NCI-H128 (cell line): ENCODE data around the gene MBLAC2.

Source experiments
- DNase-seq: peaks from one replicate; lab custom pipeline; 2025; ENCODE audit not compliant: unreplicated experiment; lab: John Stamatoyannopoulos, UW

The MBLAC2 gene

DNA sequence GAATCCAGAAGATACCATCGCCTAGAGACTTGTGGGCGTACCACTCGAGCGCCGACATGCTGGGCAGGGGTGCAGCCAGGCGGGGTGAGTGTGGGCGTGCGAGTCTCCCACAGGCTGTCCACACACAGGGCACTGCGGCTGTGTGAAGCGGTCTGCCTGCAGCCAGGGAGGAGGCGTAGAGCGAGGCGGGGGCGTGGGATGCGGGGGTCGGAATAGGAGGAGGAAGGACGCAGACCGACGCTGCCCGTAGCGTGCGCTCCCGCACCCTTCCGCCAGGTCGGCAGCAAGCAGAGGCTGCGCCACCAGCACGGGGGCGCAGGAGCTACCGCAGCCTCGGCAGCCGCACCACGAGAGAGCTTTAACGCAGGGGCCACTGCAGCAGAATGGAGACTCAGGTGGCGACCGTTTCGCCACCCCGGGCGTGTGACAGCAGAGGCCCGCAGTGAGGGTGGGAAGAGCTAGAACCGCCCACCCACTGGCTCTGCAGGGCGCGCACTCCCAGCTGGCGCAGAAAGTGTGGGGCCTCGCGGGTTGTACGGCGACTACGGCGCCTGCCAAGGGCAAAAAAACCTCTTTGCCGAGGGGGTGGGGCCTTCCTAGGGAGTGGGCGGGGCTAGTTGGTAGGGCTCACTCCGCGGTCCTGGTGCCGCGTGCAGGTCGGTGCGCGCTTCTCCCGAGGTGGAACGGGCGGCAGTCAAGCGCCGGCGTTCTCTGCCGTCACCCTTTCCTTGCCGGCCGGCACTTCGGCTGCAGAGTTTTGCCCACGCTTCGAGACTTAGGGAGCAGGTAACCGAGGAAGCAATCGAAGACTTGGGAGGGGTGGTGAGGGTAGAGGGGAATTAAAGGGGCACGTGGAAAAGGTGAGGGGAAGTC, at the start of gene MBLAC2, which contains the start of gene POLR3G:
MBLAC2 (minus strand) TSS at position 537 of the 873 bp plus-strand sequence; CDS start at position 58, 479 bp downstream.
POLR3G (plus strand) TSS at position 630 of the 873 bp plus-strand sequence. CDS start 10,704 bp downstream, outside the sequence.
- DNase-seq = peak; percentile 61

DNA sequence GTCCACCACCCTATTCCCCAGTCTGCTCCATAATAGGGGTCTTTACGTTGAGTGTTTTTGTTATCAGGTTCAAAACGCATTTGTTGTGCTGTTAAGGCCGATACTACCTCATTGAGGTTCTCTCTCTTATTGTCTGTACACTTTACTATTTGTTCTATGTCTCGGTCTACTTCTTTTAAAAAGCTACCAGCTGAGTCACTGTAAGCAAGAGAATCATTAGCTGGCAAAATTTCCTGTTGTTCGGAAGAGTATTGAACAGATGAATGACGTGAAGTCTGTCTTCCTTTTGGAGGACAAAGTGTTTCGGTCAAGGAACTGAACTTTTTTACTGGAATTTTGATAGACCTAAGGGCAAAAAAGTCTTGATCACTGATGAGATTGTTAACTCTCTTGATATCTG, 44.5 kb upstream of the MBLAC2 start:
- DNase-seq = peak; percentile 46

DNA sequence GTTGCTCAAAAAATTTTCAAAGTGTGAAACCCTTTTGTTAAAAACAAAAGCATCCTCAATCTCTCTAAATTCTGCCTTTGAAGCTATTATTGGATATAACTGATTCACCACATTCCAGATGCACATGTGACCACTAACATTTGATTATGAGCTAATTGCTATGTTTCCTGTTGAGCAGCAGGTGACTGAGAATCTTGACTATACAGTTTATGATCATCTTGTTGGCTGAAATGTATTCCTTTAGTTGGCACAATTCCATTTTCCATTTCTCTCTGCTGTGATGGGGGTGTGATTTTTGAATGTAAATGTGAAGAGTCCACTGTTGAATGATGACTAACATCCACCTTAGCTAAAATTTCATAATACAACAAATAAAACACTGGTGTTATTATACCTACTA, 44.1 kb upstream of the MBLAC2 start:
- DNase-seq = peak; percentile 46

DNA sequence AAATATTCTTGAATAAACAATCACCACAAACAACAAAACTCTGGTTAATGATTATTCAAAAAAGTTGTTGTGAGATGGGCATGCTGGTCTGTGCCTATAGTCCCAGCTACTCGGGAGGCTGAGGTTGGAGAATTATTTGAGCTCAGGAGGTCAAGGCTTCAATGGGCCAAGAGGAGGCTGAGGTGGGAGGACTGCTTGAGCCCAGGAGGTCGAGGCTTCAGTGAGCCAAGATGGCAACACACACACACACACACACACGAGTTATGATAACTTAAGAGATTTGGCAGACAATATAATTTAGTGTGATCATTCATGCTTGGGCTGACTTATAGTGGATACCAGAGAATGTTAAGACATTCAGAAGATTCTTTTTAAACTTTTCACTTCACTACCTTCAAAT, 39.9 kb upstream of the MBLAC2 start:
- DNase-seq = no peak

DNA sequence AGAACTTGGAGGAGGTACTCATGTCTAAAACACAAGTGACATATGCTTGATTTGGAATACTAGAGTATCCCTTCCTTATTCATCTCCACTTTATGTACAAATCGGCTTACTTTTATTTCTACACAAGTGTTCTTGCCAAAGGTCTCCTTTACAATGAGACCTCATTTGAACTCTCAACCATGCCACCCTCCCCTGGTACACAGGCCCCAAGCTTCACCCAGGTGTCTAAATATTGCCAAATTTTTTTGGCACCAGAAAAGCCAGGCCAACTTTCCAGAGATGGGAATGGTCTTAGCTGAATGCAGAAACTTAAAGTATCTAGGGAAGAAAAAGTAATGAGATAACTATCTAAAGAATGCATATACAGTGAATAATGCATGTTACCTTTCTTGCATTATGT, 35.9 kb upstream of the MBLAC2 start:
- no peak for DNase-seq

DNA sequence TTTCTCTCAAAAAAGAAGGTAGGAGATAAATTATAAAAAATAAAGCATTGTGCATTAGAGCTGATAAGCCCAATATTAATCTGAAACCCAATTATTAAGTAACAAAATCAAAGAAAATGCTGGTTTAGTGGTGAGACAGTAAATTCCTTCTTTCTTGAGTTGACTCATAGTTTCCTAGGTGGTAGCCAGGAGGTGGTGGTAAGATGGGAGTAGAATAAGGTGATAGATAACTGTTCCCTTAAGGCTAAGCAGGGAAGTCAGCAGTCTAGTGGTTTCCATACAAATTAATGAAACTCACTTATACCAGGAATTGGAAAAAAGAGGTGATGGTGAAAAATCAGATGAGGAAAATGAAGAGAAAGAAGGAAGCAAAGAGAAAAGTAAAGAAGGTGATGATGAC, 31.6 kb upstream of the MBLAC2 start:
- DNase-seq = no peak

DNA sequence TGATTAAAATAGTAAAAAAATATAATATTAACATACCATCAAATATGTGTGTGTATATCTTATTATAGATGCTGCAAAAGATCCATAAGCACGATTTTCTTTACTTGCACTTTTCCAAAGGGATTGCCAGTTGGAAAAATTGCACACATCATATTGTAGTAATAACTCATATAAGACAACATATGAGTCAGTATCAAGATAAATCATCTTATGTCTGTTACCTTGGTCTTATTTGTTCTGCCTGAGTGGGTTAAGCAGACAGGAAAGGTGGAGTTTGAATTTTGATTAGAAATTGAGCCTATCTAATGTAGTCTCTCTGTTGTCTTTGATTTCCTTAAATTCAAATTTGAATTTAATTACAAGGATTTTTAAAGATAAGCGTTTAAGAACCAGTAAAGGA, 30.2 kb upstream of the MBLAC2 start:
- DNase-seq = no peak

DNA sequence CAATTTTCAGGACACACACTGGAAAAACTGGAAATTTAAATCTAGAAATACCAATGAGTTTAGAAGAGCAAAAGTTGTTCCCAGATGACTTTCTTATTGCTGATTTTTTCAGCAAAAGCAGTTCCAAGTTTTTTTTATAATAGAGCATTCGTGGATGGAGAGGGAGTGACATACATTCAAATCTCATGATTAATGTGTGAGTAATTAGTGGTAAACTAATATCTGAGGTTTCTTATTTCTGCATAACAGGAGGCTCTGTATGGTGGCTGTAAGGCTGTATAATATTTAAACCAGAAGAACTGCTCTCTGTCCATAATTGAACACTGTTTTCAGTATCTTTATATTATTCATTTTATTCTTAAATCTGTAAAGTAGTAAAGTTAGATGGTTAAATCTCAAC, 29.0 kb upstream of the MBLAC2 start:
- no peak for DNase-seq

DNA sequence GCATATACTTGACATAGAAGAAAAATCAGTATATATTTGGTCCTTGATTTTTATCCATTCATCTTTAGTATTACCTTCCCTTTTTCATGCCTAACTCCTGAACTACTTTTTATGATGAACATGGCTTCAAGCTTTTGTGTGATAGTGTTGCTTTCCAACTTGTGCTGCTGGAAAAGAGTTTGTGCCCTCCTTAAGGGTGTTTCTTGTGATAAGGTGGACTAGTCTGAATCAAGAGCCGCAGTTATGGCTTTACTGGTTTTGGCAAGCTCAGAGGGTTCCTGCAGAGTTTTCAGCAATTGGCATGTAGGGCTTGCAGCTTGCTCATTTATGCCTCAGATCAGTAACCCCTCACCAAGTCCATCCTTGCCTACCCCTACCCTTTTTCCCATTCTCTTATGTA, 20.6 kb upstream of the MBLAC2 start:
- no peak for DNase-seq

DNA sequence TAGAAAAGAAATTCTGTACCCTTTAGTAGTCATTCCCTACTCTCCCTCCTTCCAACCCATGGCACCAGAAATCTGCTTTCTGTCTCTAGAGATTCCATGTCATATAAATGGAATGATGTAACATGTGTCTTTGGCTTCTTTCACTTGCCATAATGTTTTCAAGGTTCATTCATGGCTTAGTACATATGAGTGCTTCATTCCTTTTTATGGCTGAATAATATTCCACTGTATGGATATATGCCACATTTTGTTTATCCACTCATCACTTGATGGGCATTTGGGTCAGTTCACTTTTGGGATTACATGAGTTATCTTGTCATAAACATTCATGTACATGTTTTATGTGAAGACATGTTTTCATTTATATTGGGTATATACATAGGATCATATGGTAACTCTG, 19.5 kb upstream of the MBLAC2 start:
- DNase-seq = no peak

DNA sequence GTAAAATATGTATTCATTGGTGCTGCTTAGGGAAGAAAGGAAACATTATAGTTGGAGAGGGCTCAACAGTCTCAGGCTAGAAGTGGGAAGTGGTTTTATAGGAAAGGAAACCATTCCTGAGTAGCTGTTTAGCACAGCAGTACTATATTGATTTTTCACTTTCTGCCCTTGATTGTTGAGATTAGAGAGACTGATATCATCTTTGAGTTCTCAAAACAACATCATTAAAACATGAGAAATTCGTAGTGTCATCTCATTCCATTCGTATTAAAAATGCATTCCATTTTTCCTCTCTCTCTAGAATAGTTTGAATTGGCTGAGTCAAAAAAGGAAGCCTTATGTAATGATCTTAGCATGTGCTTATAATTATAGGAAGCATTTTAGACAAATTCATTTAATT, 14.2 kb upstream of the MBLAC2 start:
- no peak for DNase-seq

DNA sequence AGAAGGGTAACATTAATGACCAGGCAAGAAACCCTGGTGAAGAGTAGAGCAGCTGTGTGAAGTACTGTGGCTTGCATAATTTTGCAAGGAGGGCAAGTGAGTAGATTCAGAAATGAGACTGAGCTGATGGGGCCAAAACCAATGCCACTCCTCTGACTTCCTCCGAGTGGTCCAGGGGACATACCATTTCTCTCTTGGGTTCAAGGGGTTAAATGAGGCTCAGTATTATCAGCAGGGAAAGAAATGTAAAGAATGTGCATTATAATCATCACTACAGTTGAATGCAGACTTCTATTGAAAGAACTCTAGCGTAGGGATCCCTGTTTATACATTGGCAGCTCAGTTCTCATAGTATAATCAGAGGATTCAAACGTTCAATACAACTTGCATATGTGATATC, 10.0 kb upstream of the MBLAC2 start:
- DNase-seq = no peak

DNA sequence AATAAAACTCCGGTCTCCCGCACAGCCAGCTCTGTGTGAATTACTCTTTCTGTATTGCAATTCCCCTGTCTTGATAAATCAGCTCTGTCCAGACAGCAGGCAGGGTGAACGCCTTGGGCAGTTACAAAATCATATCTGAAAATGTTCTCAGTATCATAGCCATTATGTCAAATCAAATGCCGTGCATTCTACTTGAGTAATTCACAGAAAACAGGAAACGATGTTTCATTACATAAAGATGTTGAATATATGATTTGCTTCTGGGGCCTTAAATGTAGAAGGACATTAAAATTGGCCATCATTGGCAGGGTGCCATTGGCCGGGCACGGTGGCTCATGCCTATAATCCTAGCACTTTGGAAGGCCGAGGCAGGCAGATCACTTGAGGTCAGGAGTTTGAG, 8.6 kb upstream of the MBLAC2 start:
- no peak for DNase-seq

DNA sequence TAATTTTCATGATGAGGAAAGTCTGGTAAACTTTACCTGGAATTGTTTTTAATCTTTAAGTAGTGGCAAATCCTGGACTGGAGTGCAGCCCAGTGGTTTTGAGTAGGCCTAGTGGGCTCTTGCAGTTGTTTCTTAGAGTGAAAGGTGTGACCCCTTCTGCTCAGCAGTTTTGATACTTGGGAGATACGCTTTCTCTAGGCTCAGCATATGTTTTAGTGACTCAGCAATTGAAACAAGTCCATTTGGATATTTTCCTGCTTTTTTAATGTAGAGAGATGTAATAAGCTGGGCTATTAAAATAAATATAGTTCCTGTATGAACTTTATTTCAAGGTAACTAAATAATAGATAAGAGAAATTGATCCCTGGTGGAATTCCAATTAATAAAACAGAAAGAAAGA, 6.1 kb upstream of the MBLAC2 start:
- DNase-seq = no peak

DNA sequence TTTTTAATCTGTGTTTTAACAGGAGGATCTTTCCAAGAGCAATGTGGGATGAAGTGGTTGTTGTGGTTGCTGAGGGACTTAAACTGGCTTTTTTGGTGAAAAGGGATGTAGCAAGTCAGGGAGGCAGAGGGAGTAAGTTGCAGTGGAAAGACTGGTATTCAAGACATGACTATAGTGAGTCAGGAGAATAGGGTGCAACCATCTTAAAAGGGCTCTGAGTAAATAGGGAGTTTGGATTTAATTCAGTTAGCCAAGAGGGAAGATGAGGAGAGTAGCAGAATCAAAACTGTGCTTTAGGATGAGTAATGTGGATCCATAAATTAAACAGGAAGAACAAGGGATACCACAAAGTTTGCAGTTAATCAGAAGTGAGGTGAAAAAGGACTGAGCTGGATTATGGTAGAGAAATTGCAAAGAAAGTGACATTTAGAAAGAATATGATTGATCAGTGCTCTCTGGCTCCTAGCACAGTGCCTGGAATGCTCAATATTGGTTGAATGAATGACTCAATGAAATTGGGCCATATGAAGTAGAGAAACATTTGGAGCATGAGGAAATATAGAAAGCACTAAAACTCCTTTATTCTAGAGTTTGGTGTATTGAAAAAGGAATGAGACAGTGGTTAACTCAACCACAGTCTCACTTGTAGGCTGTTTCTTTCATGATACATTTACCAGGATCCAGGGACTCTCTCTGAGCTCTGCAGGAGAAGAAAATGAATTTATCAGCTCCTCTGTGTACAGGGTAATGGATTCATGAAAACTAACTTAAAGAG, 5.2 kb upstream of the MBLAC2 start:
- DNase-seq = no peak

DNA sequence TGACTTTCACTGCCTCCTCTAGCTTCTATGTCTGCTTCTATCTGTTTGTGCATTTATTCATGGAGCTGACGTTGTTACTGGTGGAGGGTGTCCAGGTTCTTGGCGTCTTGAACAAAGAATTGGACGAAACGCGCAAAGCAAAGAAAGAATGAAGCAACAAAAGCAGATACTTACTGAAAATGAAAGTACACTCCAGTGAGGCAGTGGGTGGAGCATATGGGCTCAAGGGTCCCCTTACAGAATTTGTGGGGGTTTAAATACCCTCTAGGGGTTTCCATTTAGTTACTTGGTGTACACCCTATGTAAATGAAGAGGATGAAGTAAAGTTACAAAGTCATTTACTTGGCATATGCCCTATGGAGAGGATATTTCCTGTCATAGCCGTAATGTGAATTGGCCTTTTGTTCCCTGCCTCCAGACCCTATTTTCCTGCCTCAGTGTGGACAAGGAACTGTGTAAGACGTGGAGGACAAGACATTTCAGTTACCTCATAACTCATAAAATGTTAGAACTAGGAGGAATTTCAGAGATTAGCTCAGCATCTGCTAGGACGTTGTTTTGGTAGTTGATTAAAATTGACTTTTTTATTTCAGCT, 3.1 kb upstream of the MBLAC2 start:
- DNase-seq = no peak

DNA sequence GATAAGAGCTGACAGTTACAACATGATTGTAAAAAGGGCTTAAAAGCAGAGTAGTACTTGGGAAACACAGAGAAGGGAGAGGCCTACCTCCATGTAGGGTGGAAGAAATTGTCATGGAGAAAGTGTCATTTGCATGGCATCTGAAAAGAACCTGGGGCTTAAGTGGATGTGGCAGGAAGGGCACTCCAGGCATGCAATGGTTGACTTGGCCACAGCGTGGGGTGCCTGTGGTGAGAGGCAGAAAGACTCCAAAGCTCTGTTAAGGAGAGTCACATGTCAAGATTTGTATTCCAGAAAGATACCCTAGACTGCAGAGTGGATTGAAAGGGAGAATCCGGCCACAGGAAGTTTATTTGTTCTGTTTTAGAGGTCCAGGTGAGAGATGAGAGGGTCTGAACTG, 2.5 kb upstream of the MBLAC2 start:
- no peak for DNase-seq

DNA sequence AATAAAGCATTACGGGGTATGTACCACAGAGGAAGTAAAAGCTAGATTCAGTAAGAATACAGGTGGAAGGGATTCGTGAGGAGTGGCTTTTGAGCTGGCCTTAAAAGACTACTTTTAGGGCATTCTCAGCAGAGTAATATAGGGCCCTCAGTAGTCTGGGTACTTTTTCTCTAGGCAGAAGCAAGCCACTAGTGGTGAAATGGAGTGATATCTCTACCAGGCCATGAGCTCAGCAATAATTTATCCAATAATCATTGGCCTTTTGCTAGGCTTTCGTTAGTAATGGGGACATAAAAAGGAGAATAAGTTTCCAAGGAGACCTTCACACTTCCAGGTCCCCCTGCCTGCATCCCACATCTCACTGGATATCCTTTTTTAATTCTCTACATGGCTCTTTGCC, 1.8 kb upstream of the MBLAC2 start:
- no peak for DNase-seq

DNA sequence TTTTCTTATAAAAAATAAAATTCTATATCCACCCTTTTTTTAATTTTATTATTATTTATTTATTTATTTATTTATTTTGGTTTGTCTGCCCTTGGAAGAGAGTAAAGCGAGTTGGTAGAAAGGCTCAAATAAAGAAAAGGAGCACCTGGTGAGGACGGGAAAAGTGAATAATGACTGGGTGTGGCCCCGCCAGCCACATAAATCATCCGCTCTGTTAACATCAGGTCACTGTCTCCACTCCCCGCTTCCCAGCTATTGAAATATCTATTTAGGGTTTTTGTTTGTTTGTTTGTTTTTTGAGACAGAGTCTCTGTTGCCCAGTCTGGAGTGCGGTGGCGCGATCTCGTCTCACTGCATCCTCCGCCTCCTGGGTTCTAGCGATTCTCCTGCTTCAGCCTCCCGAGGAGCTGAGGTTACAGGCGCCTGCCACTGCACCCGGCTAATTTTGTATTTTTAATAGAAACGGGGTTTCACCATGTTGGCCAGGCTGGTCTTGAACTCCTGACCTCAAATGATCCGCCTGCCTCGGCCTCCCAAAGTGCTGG, 937 bp upstream of the MBLAC2 start:
- DNase-seq = no peak

DNA sequence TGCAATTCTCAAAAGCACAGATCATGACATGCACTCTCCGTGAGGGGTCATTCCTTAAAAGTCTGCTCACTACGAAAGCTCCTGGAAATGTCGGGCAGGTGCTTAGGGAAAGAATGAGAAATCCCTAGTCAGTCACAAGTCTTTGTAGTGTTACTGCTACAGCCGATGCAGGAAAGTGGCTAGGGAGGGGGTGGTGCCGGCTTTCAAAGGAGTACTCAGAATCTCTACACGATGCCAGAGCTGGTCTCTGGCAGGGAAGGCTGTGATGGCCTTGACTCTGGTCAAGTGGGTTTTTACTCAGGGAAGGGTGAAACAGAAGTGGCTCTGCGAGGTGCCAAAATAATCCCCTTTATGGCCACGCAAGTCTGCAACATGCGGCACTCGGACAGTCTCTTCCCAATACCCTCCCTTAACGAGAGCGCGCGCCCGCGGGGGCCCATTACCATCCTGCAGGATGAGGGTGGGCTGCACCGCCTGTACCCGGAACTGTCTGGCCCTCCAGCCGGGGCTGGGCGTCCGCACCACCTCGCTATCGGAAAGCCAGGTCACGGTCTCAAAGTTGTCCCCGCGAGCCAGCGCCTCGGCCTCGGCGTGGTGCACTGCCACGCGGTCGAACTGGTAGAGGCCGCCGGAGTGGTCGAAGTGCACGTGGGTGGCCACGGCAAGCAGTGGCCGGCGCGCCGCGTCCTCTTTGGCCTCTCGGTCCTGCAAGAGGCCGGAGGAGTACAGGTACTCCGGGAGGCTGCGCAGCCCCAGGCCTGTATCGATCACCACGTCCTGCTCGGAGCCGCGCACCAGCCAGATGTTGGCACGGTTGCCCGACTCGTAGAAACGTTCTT, 956 bp downstream of the MBLAC2 start:
- DNase-seq = no peak
